HepG2 (cell line): ENCODE measurements around the gene PSMB2. TPM values are rescaled to one million over a fixed set of nuclear protein-coding genes. Genes with fewer than 3 reads are reported as not detected.

Experiments used
- ARID5B ChIP-seq: IDR thresholded peaks from 2 replicates; pipeline ENCODE4 v1.4.0; 2020; ENCODE audit warnings: mild to moderate bottlenecking, missing genetic modification reagents
- CHCHD3 ChIP-seq: sonication (generic); formaldehyde crosslinking; IDR thresholded peaks from 2 replicates; pipeline ENCODE4 v1.8.0; 2022; ENCODE audit warnings: mild to moderate bottlenecking, missing genetic modification reagents, moderate library complexity
- CSRNP2 ChIP-seq: sonication (generic); formaldehyde crosslinking; conservative IDR thresholded peaks from 2 replicates; pipeline ENCODE4 v1.8.0; 2022; ENCODE audit warnings: low read depth, missing genetic modification reagents
- GMEB2 ChIP-seq: IDR thresholded peaks from 2 replicates; pipeline ENCODE4 v1.6.1; 2016; ENCODE audit warnings: missing biosample characterization, missing genetic modification reagents, low read depth
- JDP2 ChIP-seq: sonication (generic); formaldehyde crosslinking; IDR thresholded peaks from 2 replicates; pipeline ENCODE4 v1.8.1; 2022; ENCODE audit warnings: missing genetic modification reagents, borderline replicate concordance
- JUND ChIP-seq: sonication (generic); formaldehyde crosslinking; IDR thresholded peaks from 2 replicates; pipeline ENCODE4 v1.8.0; 2022; ENCODE audit warnings: mild to moderate bottlenecking, missing genetic modification reagents
- REST ChIP-seq, 2 experiments: IDR thresholded peaks; 2 replicates each; pipeline ENCODE4 v1.6.1; 2011 to 2012; ENCODE audit warnings: low read length in 2 of 2, borderline replicate concordance in 1 of 2, low read depth in 1 of 2, mild to moderate bottlenecking in 1 of 2, moderate library complexity in 1 of 2
- SALL2 ChIP-seq: sonication (generic); formaldehyde crosslinking; IDR thresholded peaks from 2 replicates; pipeline ENCODE4 v1.8.1; 2023; ENCODE audit warnings: mild to moderate bottlenecking, missing genetic modification reagents, inconsistent platforms
- SAP130 ChIP-seq: IDR thresholded peaks from 2 replicates; pipeline ENCODE4 v1.6.1; 2016; ENCODE audit warnings: low read depth
- ZNF280D ChIP-seq: sonication (generic); formaldehyde crosslinking; IDR thresholded peaks from 2 replicates; pipeline ENCODE4 v1.5.1; 2020; ENCODE audit warnings: mild to moderate bottlenecking, missing genetic modification reagents
- ZNF414 ChIP-seq: sonication (generic); formaldehyde crosslinking; IDR thresholded peaks from 2 replicates; pipeline ENCODE4 v1.5.0; 2020; ENCODE audit warnings: missing genetic modification reagents
- ZNF619 ChIP-seq: sonication (generic); formaldehyde crosslinking; IDR thresholded peaks from 2 replicates; pipeline ENCODE4 v1.4.0; 2020; ENCODE audit warnings: mild to moderate bottlenecking, missing genetic modification reagents
- polyA plus RNA-seq, 8 experiments: library from polyadenylated mRNA; depleted of rRNA in 3 of 8; stranded (reverse) in 7 of 8; unstranded in 1 of 8; fragments of >200 nt; fragmentation: Illumina TruSeq in 4 of 8; extraction: Trizol in 4 of 8; gene quantifications; 2 replicates each; pipeline versions ENCODE4 v1.2.1 to v1.2.3, GENCODE V29; 2011 to 2016; ENCODE audit warnings: low read depth in 4 of 8, missing spikeins in 1 of 8, mixed read lengths in 1 of 8; ENCODE audit not compliant: insufficient read depth in 1 of 8
- total RNA-seq, 5 experiments: library from RNA; depleted of rRNA; stranded (reverse); fragments of >200 nt; fragmentation: Illumina TruSeq; extraction: Trizol; gene quantifications; 2 replicates each; pipeline ENCODE4 v1.2.3, GENCODE V29; 2016; ENCODE audit warnings: low read depth in 1 of 5

PSMB2 gene
- total and polyA plus RNA-seq, 2 of the 13 experiments (the other 11 are each of a cell fraction or from before 2014, with no cell fraction given): 60.6 to 62.2 TPM

GRCh38 chr1:35555601-35556477 lies 85.5 kb downstream of the PSMB2 start (continued):
- TF ChIP-seq ZNF414 (CRISPR knock-in tag) (no peak), SALL2 (CRISPR knock-in tag) (no peak), ZNF619 (CRISPR knock-in tag) (no peak), JUND (CRISPR knock-in tag) (no peak), ARID5B (peak; percentile 87), REST (IDR thresholded peaks at IDR 0.05; ENCODE audit: borderline replicate concordance in 1 of 2, low read depth in 1 of 2, low read length in 2 of 2) (peak in 1 of 2 experiments; percentile 35; a peak in 1 of 4 replicates), JDP2 (CRISPR knock-in tag) (no peak), CSRNP2 (CRISPR knock-in tag) (no peak), CHCHD3 (no peak), SAP130 (CRISPR knock-in tag) (peak; percentile 92), ZNF280D (CRISPR knock-in tag) (no peak), GMEB2 (CRISPR knock-in tag) (no peak)
